Omental fat pad (tissue), 4 donors: ENCODE data around the gene RENBP. TPM values are rescaled to one million over a fixed set of nuclear protein-coding genes. Genes with fewer than 3 reads are reported as not detected.

Experiments
- ATAC-seq: fragments of 150-250 bp; one replicate; pipeline ENCODE4 v1.9.1; 2016; ENCODE audit warnings: mild to moderate bottlenecking, moderate library complexity; ENCODE audit not compliant: low FRiP score
- DNase-seq: peaks from one replicate; pipeline ENCODE4 v3.0.0-alpha.2; 2019; ENCODE audit warnings: low spot score
- CTCF ChIP-seq, 3 donors: fragments of 450-650 bp; IDR thresholded peaks; one replicate each; pipeline ENCODE4 v1.5.1; 2016 to 2017; ENCODE audit warnings: antibody characterized with exemption in 3 of 3, mild to moderate bottlenecking in 3 of 3, moderate library complexity in 2 of 3
- total RNA-seq, 4 donors: library from RNA; depleted of rRNA; stranded (reverse); fragments of >200 nt; gene quantifications; one replicate each; pipeline ENCODE4 v1.1.0, GENCODE V29; 2016

RENBP gene
- total RNA-seq, 4 donors from 2014 or later = 7.8 to 33.0 (median 26.5) TPM

- no peak for TF ChIP-seq CTCF (IDR thresholded peaks at IDR 0.05)
- DNase-seq = no peak
- ATAC-seq = no peak
These were observed 2.8 kb downstream of the RENBP start for GRCh38 chrX:153941336-153942252.

- ATAC-seq = no peak
- DNase-seq = no peak
- no peak for TF ChIP-seq CTCF (IDR thresholded peaks at IDR 0.05)
These were observed 4.9 kb downstream of the RENBP start for GRCh38 chrX:153939573-153939972.

- TF ChIP-seq CTCF (IDR thresholded peaks at IDR 0.05) = no peak
- DNase-seq = no peak
- no peak for ATAC-seq
These were observed 6.1 kb downstream of the RENBP start for GRCh38 chrX:153938226-153938786.

- DNase-seq = no peak
- no peak for TF ChIP-seq CTCF (IDR thresholded peaks at IDR 0.05)
These were observed 7.4 kb downstream of the RENBP start for GRCh38 chrX:153937056-153937455.

GRCh38 chrX:153935326-153935851 lies 9.1 kb downstream of the RENBP start:
- no peak for TF ChIP-seq CTCF (IDR thresholded peaks at IDR 0.05)
- no peak for DNase-seq
- ATAC-seq = no peak

More at GRCh38 chrX:153937056-153937455, 7.4 kb downstream of the RENBP start:
- no peak for ATAC-seq

- no peak for DNase-seq
- TF ChIP-seq CTCF (IDR thresholded peaks at IDR 0.05) = no peak
These were observed 9.6 kb downstream of the RENBP start, which contains the start of gene NAA10 for GRCh38 chrX:153934762-153935325. TSS of gene NAA10 (minus strand) at chrX:153935037. CDS start at chrX:153934904, 133 bp downstream.

More at GRCh38 chrX:153934762-153935325, 9.6 kb downstream of the RENBP start, which contains the start of gene NAA10:
- peak; percentile 96 for ATAC-seq
